ENCODE measurements around the gene ZFYVE9.

Gene ZFYVE9

GRCh38 chr1:52210044-52210443 lies 68.2 kb downstream of the ZFYVE9 start:
- no peak overlapping the region for H3K27ac ChIP-seq (ENCODE audit: low read depth in 2 of 2, low read length in 2 of 2)
- no peak overlapping the region for H3K4me3 ChIP-seq (ENCODE audit: low read length in 2 of 2)
- H3K9ac ChIP-seq (ENCODE audit: low read depth in 1 of 2, low read length in 2 of 2) = no peak overlapping the region
- no peaks in the 10 kb centered on the region for H3K36me3 ChIP-seq (ENCODE audit: control insufficient read depth in 2 of 2, insufficient read depth in 2 of 2, low read length in 2 of 2)
- H3K9me3 ChIP-seq (ENCODE audit: control insufficient read depth in 2 of 2, low read length in 2 of 2) = no peaks in the 10 kb centered on the region
- no peaks in the 10 kb centered on the region for H3K4me1 ChIP-seq (ENCODE audit: control insufficient read depth in 2 of 2, insufficient read depth in 2 of 2, low read length in 2 of 2)
- no peaks in the 10 kb centered on the region for H3K27me3 ChIP-seq (ENCODE audit: control insufficient read depth in 2 of 2, insufficient read depth in 2 of 2, low read length in 2 of 2)

DNA sequence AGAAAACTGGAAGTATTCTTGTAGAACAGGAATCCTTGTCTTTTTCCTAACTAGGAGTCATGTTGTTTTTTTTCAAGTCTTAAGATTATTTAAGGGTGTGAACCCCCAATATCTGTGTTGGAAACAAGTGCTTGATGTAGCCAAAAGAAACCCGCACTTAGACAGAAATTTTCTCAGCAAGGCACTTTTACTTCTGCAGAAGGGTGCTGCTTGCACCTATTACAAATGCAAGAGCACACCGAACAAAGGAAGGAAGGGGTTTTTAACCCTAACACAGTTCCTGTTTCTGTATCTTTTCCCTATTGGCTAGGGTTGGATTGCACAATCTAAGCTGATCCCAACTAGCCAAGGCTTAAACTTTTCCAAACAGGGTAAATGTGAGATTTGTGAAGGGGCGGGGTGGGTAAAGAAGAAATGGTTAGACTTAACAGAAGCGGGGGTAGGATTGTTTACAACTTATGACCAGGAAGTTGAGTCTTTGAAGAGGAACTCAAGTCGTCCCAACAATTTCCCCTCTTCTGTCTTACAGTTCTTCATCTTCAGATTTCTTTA lies 75.1 kb downstream of the ZFYVE9 start:
- Histone ChIP-seq H3K27ac (ENCODE audit: low read depth in 2 of 2, low read length in 2 of 2) (no peak overlapping the region), H3K36me3 (ENCODE audit: control insufficient read depth in 2 of 2, insufficient read depth in 2 of 2, low read length in 2 of 2) (peaks cover 6 to 8% of the 10 kb centered on the region in 2 donors), H3K27me3 (ENCODE audit: control insufficient read depth in 2 of 2, insufficient read depth in 2 of 2, low read length in 2 of 2) (no peaks in the 10 kb centered on the region), H3K4me1 (ENCODE audit: control insufficient read depth in 2 of 2, insufficient read depth in 2 of 2, low read length in 2 of 2) (no peaks in the 10 kb centered on the region), H3K4me3 (ENCODE audit: low read length in 2 of 2) (no peak overlapping the region), H3K9ac (ENCODE audit: low read depth in 1 of 2, low read length in 2 of 2) (no peak overlapping the region), H3K9me3 (ENCODE audit: control insufficient read depth in 2 of 2, low read length in 2 of 2) (peaks cover 6 to 16% of the 10 kb centered on the region in 2 donors)

DNA sequence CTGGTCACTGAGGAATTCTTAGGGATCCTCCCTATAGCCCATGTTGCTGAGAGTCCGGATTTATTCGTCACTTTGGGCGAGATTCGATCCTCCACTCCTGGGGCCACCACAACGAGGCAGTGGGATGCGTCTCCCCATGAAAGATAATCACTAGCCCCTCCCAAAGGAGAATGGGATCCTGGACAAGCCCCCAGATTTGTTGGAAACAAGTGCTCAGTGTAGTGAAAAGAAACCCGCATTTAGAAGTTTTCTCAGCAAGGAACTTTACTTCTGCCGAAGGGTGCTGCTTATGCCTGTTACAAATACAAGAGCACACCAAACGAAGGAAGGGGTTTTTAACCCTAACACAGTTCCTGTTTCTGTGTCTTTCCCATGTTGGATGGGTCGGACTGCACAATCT lies 83.3 kb downstream of the ZFYVE9 start:
- Histone ChIP-seq H3K9me3 (ENCODE audit: control insufficient read depth in 2 of 2, low read length in 2 of 2) (peaks cover 11 to 15% of the 10 kb centered on the region in 2 donors), H3K36me3 (ENCODE audit: control insufficient read depth in 2 of 2, insufficient read depth in 2 of 2, low read length in 2 of 2) (no peaks in the 10 kb centered on the region), H3K4me1 (ENCODE audit: control insufficient read depth in 2 of 2, insufficient read depth in 2 of 2, low read length in 2 of 2) (no peaks in the 10 kb centered on the region), H3K9ac (ENCODE audit: low read depth in 1 of 2, low read length in 2 of 2) (no peak overlapping the region), H3K4me3 (ENCODE audit: low read length in 2 of 2) (no peak overlapping the region), H3K27ac (ENCODE audit: low read depth in 2 of 2, low read length in 2 of 2) (no peak overlapping the region), H3K27me3 (ENCODE audit: control insufficient read depth in 2 of 2, insufficient read depth in 2 of 2, low read length in 2 of 2) (no peaks in the 10 kb centered on the region)

DNA sequence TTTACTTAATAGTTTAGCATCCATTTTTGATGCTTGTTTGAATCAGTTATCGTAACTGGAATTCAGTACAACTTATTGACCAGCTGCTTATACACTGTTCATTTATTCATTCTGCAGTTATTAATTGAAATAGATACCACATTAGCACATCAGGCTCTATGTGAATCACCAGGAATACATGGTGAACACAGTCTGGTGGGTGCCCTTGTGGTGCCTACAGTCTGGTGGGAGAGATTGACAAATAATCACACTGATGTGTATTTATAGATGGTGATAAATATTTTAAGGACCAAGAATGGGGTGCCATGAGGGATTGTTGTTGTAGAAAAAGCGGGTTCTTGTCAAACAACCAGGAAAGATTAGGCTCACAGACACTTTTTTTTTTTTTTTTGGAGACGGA lies 87.6 kb downstream of the ZFYVE9 start:
- Histone ChIP-seq H3K36me3 (ENCODE audit: control insufficient read depth in 2 of 2, insufficient read depth in 2 of 2, low read length in 2 of 2) (no peaks in the 10 kb centered on the region), H3K4me3 (ENCODE audit: low read length in 2 of 2) (no peak overlapping the region), H3K4me1 (ENCODE audit: control insufficient read depth in 2 of 2, insufficient read depth in 2 of 2, low read length in 2 of 2) (no peaks in the 10 kb centered on the region), H3K9ac (ENCODE audit: low read depth in 1 of 2, low read length in 2 of 2) (no peak overlapping the region), H3K27ac (ENCODE audit: low read depth in 2 of 2, low read length in 2 of 2) (no peak overlapping the region), H3K27me3 (ENCODE audit: control insufficient read depth in 2 of 2, insufficient read depth in 2 of 2, low read length in 2 of 2) (no peaks in the 10 kb centered on the region), H3K9me3 (ENCODE audit: control insufficient read depth in 2 of 2, low read length in 2 of 2) (peaks cover 10 to 11% of the 10 kb centered on the region in 2 donors)

GRCh38 chr1:52233463-52233862 lies 91.6 kb downstream of the ZFYVE9 start:
- H3K27me3 ChIP-seq (ENCODE audit: control insufficient read depth in 2 of 2, insufficient read depth in 2 of 2, low read length in 2 of 2) = no peaks in the 10 kb centered on the region
- no peak overlapping the region for H3K4me3 ChIP-seq (ENCODE audit: low read length in 2 of 2)
- H3K9me3 ChIP-seq (ENCODE audit: control insufficient read depth in 2 of 2, low read length in 2 of 2) = no peaks in the 10 kb centered on the region
- no peak overlapping the region for H3K27ac ChIP-seq (ENCODE audit: low read depth in 2 of 2, low read length in 2 of 2)
- no peak overlapping the region for H3K9ac ChIP-seq (ENCODE audit: low read depth in 1 of 2, low read length in 2 of 2)
- no peaks in the 10 kb centered on the region for H3K4me1 ChIP-seq (ENCODE audit: control insufficient read depth in 2 of 2, insufficient read depth in 2 of 2, low read length in 2 of 2)
- peaks cover 0 to 5% of the 10 kb centered on the region in 2 donors for H3K36me3 ChIP-seq (ENCODE audit: control insufficient read depth in 2 of 2, insufficient read depth in 2 of 2, low read length in 2 of 2)

- no peaks in the 10 kb centered on the region for H3K4me1 ChIP-seq (ENCODE audit: control insufficient read depth in 2 of 2, insufficient read depth in 2 of 2, low read length in 2 of 2)
- H3K36me3 ChIP-seq (ENCODE audit: control insufficient read depth in 2 of 2, insufficient read depth in 2 of 2, low read length in 2 of 2) = peaks cover 0 to 5% of the 10 kb centered on the region in 2 donors
- H3K9ac ChIP-seq (ENCODE audit: low read depth in 1 of 2, low read length in 2 of 2) = no peak overlapping the region
- H3K27ac ChIP-seq (ENCODE audit: low read depth in 2 of 2, low read length in 2 of 2) = no peak overlapping the region
- no peaks in the 10 kb centered on the region for H3K27me3 ChIP-seq (ENCODE audit: control insufficient read depth in 2 of 2, insufficient read depth in 2 of 2, low read length in 2 of 2)
- no peaks in the 10 kb centered on the region for H3K9me3 ChIP-seq (ENCODE audit: control insufficient read depth in 2 of 2, low read length in 2 of 2)
- no peak overlapping the region for H3K4me3 ChIP-seq (ENCODE audit: low read length in 2 of 2)
Observed at GRCh38 chr1:52234014-52234413, 92.1 kb downstream of the ZFYVE9 start.

DNA sequence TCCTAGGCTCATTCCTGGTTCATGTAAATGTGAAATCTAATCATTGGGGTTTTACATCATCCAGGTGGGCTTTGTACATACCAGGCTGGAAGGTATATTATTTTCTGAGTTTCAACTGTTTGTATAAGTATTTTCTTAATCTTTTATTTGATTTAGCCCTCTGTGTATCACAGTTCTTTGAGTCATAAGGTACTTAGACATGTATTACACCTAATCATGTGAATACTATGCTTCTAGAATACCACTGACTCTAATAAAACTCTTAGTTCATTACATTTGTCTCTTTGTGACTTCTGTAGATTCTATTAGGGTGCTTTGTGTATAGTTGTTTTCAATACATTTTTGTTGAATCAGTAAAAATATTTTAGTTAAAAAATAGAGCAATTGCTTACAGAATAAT lies 92.8 kb downstream of the ZFYVE9 start:
- Histone ChIP-seq H3K27ac (ENCODE audit: low read depth in 2 of 2, low read length in 2 of 2) (no peak overlapping the region), H3K4me1 (ENCODE audit: control insufficient read depth in 2 of 2, insufficient read depth in 2 of 2, low read length in 2 of 2) (no peaks in the 10 kb centered on the region), H3K9ac (ENCODE audit: low read depth in 1 of 2, low read length in 2 of 2) (no peak overlapping the region), H3K36me3 (ENCODE audit: control insufficient read depth in 2 of 2, insufficient read depth in 2 of 2, low read length in 2 of 2) (peaks cover 2 to 5% of the 10 kb centered on the region in 2 donors), H3K9me3 (ENCODE audit: control insufficient read depth in 2 of 2, low read length in 2 of 2) (no peaks in the 10 kb centered on the region), H3K27me3 (ENCODE audit: control insufficient read depth in 2 of 2, insufficient read depth in 2 of 2, low read length in 2 of 2) (no peaks in the 10 kb centered on the region), H3K4me3 (ENCODE audit: low read length in 2 of 2) (no peak overlapping the region)

DNA sequence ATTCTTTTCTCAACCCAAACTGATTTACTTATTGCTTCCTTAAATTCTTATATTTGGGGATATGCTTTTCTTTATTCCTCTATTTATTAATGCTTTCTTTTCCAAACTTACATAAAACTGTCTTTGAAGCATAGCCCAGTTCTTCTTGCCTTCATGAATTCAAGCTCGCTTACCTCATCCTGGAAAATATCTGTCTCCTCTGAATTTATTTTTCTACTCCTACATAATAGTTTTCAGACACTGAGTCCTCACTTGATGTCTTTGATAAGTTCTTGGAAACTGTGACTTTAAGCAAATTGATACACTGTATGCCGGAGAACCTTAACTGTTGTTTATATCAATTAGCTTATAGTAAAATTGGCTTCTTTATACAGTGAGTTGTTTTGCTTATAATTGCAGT lies 93.8 kb downstream of the ZFYVE9 start:
- no peak overlapping the region for H3K27ac ChIP-seq (ENCODE audit: low read depth in 2 of 2, low read length in 2 of 2)
- H3K9me3 ChIP-seq (ENCODE audit: control insufficient read depth in 2 of 2, low read length in 2 of 2) = no peaks in the 10 kb centered on the region
- no peaks in the 10 kb centered on the region for H3K27me3 ChIP-seq (ENCODE audit: control insufficient read depth in 2 of 2, insufficient read depth in 2 of 2, low read length in 2 of 2)
- no peak overlapping the region for H3K9ac ChIP-seq (ENCODE audit: low read depth in 1 of 2, low read length in 2 of 2)
- H3K4me3 ChIP-seq (ENCODE audit: low read length in 2 of 2) = no peak overlapping the region
- peaks cover 2 to 5% of the 10 kb centered on the region in 2 donors for H3K36me3 ChIP-seq (ENCODE audit: control insufficient read depth in 2 of 2, insufficient read depth in 2 of 2, low read length in 2 of 2)
- peaks cover 0 to 2% of the 10 kb centered on the region in 2 donors for H3K4me1 ChIP-seq (ENCODE audit: control insufficient read depth in 2 of 2, insufficient read depth in 2 of 2, low read length in 2 of 2)

DNA sequence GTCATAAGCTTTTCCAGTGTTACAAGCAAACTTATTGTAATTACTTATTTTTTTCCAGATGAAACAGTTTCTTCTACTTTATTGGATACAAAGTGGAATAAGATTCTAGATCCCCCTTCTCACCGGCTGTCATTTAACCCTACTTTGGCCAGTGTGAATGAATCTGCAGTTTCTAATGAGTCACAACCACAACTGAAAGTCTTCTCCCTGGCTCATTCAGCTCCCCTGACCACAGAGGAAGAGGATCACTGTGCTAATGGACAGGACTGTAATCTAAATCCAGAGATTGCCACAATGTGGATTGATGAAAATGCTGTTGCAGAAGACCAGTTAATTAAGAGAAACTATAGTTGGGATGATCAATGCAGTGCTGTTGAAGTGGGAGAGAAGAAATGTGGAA lies 95.5 kb downstream of the ZFYVE9 start:
- no peak overlapping the region for H3K9ac ChIP-seq (ENCODE audit: low read depth in 1 of 2, low read length in 2 of 2)
- H3K4me3 ChIP-seq (ENCODE audit: low read length in 2 of 2) = no peak overlapping the region
- H3K9me3 ChIP-seq (ENCODE audit: control insufficient read depth in 2 of 2, low read length in 2 of 2) = no peaks in the 10 kb centered on the region
- peaks cover 2 to 5% of the 10 kb centered on the region in 2 donors for H3K36me3 ChIP-seq (ENCODE audit: control insufficient read depth in 2 of 2, insufficient read depth in 2 of 2, low read length in 2 of 2)
- no peaks in the 10 kb centered on the region for H3K27me3 ChIP-seq (ENCODE audit: control insufficient read depth in 2 of 2, insufficient read depth in 2 of 2, low read length in 2 of 2)
- H3K27ac ChIP-seq (ENCODE audit: low read depth in 2 of 2, low read length in 2 of 2) = no peak overlapping the region
- peaks cover 0 to 2% of the 10 kb centered on the region in 2 donors for H3K4me1 ChIP-seq (ENCODE audit: control insufficient read depth in 2 of 2, insufficient read depth in 2 of 2, low read length in 2 of 2)

GRCh38 chr1:52238474-52238873 lies 96.6 kb downstream of the ZFYVE9 start:
- peaks cover 2 to 5% of the 10 kb centered on the region in 2 donors for H3K36me3 ChIP-seq (ENCODE audit: control insufficient read depth in 2 of 2, insufficient read depth in 2 of 2, low read length in 2 of 2)
- no peaks in the 10 kb centered on the region for H3K9me3 ChIP-seq (ENCODE audit: control insufficient read depth in 2 of 2, low read length in 2 of 2)
- H3K27ac ChIP-seq (ENCODE audit: low read depth in 2 of 2, low read length in 2 of 2) = no peak overlapping the region
- H3K4me3 ChIP-seq (ENCODE audit: low read length in 2 of 2) = no peak overlapping the region
- no peak overlapping the region for H3K9ac ChIP-seq (ENCODE audit: low read depth in 1 of 2, low read length in 2 of 2)
- peaks cover 0 to 2% of the 10 kb centered on the region in 2 donors for H3K4me1 ChIP-seq (ENCODE audit: control insufficient read depth in 2 of 2, insufficient read depth in 2 of 2, low read length in 2 of 2)
- no peaks in the 10 kb centered on the region for H3K27me3 ChIP-seq (ENCODE audit: control insufficient read depth in 2 of 2, insufficient read depth in 2 of 2, low read length in 2 of 2)

Measured in mucosa of rectum (tissue), 2 donors.